ENCODE results near the gene SLC12A4. TPM values are rescaled to one million over a fixed set of nuclear protein-coding genes. Genes with fewer than 3 reads are reported as not detected.

SLC12A4 gene
- total RNA-seq, 6 donors from 2014 or later, result 54.6 to 276 (median 98.3) TPM

DNA sequence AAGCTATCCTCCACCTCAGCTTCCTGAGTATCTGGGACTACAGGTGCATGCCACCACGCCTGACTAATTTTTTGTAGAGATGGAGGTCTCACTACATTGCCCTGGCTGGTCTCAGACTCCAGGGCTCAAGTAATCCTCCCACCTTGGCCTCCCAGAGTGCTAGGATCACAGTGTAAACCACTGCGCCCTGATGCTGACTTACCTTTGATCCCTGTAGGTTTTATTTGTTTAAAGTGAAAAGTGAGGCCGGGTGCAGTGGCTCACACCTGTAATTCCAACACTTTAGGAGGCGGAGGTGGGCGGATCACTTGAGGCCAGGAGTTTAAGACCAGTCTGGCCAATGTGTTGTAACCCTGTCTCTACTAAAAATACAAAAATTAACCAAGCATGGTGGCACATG, 66.7 kb downstream of the SLC12A4 start:
- Histone ChIP-seq H3K4me3 (no peak overlapping the region), H3K36me3 (peaks cover 0 to 14% (median 5%) of the 10 kb centered on the region in 4 donors), H3K9me3 (no peaks in the 10 kb centered on the region), H3K27me3 (no peaks in the 10 kb centered on the region), H3K27ac (no peak overlapping the region), H3K4me1 (peaks cover 9 to 16% (median 13%) of the 10 kb centered on the region in 4 donors)
- no peak for DNase-seq
- 95 to 98% methylated on average over 5 of the region's 5 CpGs for WGBS, 2 donors
- TF ChIP-seq, protein P1, sequence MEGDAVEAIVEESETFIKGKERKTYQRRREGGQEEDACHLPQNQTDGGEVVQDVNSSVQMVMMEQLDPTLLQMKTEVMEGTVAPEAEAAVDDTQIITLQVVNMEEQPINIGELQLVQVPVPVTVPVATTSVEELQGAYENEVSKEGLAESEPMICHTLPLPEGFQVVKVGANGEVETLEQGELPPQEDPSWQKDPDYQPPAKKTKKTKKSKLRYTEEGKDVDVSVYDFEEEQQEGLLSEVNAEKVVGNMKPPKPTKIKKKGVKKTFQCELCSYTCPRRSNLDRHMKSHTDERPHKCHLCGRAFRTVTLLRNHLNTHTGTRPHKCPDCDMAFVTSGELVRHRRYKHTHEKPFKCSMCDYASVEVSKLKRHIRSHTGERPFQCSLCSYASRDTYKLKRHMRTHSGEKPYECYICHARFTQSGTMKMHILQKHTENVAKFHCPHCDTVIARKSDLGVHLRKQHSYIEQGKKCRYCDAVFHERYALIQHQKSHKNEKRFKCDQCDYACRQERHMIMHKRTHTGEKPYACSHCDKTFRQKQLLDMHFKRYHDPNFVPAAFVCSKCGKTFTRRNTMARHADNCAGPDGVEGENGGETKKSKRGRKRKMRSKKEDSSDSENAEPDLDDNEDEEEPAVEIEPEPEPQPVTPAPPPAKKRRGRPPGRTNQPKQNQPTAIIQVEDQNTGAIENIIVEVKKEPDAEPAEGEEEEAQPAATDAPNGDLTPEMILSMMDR (IDR thresholded peaks at IDR 0.05), result no peak
- TF ChIP-seq POLR2A (IDR thresholded peaks at IDR 0.05), result no peak
- no peak for TF ChIP-seq POLR2AphosphoS5 (IDR thresholded peaks at IDR 0.05)
- ATAC-seq (ENCODE audit: low FRiP score in 2 of 2), result no peak

DNA sequence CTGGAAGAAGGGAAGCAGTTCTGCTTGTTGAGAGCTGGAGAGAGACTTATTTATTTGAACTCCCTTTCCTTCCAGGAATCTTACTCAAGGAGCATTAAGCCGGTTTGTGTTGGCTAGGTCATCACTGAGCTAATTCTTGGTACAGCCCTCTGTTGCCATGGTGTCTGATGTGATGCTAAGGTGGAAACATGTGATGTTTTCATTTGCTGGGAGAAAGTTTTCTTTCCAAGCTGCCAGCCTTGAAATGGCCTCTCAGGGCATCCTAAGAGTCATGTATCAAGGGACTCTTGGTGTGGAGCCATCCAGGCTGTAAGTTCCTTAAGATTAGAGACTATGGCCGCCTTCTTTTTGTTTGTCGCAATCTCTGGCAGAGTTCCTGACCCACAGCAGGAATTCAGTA, 71.2 kb downstream of the SLC12A4 start:
- Histone ChIP-seq H3K27me3 (no peaks in the 10 kb centered on the region), H3K9me3 (no peaks in the 10 kb centered on the region), H3K36me3 (peaks cover 0 to 4% (median 2%) of the 10 kb centered on the region in 4 donors), H3K4me3 (no peak overlapping the region), H3K4me1 (peaks cover 32 to 47% (median 41%) of the 10 kb centered on the region in 4 donors), H3K27ac (peak overlapping the region in 2 of 4 donors; percentile 18 to 35)
- ATAC-seq (ENCODE audit: low FRiP score in 2 of 2) (peak in 1 of 2 donors; percentile 31), DNase-seq (no peak)
- 47 to 52% methylated on average over 2 to 3 of the region's 3 CpGs for WGBS, 2 donors
- TF ChIP-seq POLR2AphosphoS5 (IDR thresholded peaks at IDR 0.05) (no peak), EP300 (IDR thresholded peaks at IDR 0.05) (no peak), POLR2A (IDR thresholded peaks at IDR 0.05) (no peak)
- TF ChIP-seq, protein P1 (IDR thresholded peaks at IDR 0.05), result no peak

DNA sequence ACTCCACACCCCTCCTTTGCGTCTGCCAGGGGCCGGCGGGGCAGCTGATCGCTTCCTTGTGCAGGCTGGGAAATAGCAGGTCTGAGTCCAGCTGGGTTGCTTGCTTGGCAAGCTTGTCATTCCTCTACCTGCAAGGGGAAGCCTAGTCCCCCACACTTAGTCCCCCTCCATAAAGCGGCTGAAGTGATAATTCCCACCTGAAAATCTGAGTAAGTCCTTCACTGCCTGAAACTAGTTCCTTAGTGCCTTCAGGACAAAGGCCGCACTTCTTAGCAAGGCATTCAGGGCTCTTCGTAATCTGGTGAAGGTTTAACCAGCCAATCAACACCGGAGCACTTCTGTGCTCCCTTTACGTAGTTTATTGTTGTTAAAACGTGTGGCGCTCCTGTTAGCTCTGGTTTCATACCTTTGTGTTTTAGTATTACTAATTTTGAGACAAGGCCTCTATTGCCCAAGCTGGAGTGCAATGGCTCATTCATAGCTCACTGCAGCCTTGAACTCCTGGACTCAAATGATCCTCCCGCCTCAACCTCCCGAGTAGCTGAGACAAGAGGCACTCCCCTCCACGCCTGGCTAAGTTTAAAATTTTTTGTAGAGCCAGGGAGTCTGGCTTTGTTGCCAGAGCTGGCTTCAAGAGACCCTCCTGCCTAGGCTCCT, 74.6 kb downstream of the SLC12A4 start:
- no peak for DNase-seq
- Histone ChIP-seq H3K27ac (peak overlapping the region; percentile 95 to 97 (median 97)), H3K4me3 (peak overlapping the region; percentile 78 to 97 (median 85)), H3K36me3 (no peaks in the 10 kb centered on the region), H3K9me3 (no peaks in the 10 kb centered on the region), H3K27me3 (no peaks in the 10 kb centered on the region), H3K4me1 (peaks cover 31 to 50% (median 41%) of the 10 kb centered on the region in 4 donors)
- TF ChIP-seq, protein P1 (IDR thresholded peaks at IDR 0.05), result no peak
- TF ChIP-seq POLR2AphosphoS5 (IDR thresholded peaks at IDR 0.05) (no peak), POLR2A (IDR thresholded peaks at IDR 0.05) (no peak), EP300 (IDR thresholded peaks at IDR 0.05) (no peak)
- peak in 1 of 2 donors; percentile 75 for ATAC-seq (ENCODE audit: low FRiP score in 2 of 2)
- 18 to 24% methylated on average over 14 of the region's 14 CpGs for whole genome bisulfite sequencing, 2 donors

Small RNA genes lying within 50 kb of the gene (small RNA-seq; reads per million reads assigned to genes)
- 0 reads per million in 4 donors for gene RNU6-359P

Other genes starting within 250 kb of the SLC12A4 start
- gene GFOD2, start 249.3 kb downstream of the SLC12A4 start, total RNA-seq, result 10 to 100 TPM; 14.3 to 21.0 (median 17.0) TPM
- 10 to 100 TPM in 5 of 6 donors, 1 to 10 TPM in 1; 6.5 to 50.3 (median 17.0) TPM for gene RANBP10, start 162.1 kb downstream of the SLC12A4 start, total RNA-seq
- 10 to 100 TPM in 1 of 6 donors, 1 to 10 TPM in 4, under 1 TPM in 1; 0.66 to 13.1 (median 4.4) TPM for gene TSNAXIP1, start 161.7 kb downstream of the SLC12A4 start, total RNA-seq
- gene THAP11, start 126.3 kb downstream of the SLC12A4 start, total RNA-seq, result 10 to 100 TPM; 28.3 to 66.3 (median 34.3) TPM
- gene NUTF2, start 121.7 kb downstream of the SLC12A4 start, total RNA-seq, result 100 to 1,000 TPM in 2 of 6 donors, 10 to 100 TPM in 4; 50.2 to 203 (median 78.3) TPM
- 100 to 1,000 TPM in 1 of 6 donors, 10 to 100 TPM in 5; 30.6 to 201 (median 50.6) TPM for gene CENPT, start 120.9 kb downstream of the SLC12A4 start, total RNA-seq
- gene EDC4, start 95.6 kb downstream of the SLC12A4 start, total RNA-seq, result 100 to 1,000 TPM in 1 of 6 donors, 10 to 100 TPM in 5; 41.6 to 101 (median 65.0) TPM
- 1 to 10 TPM in 5 of 6 donors, not detected in 1; 1.6 to 4.2 (median 2.3) TPM for gene NRN1L, start 83.8 kb downstream of the SLC12A4 start, total RNA-seq
- 10 to 100 TPM; 21.9 to 36.5 (median 31.5) TPM for gene PSKH1, start 75.4 kb downstream of the SLC12A4 start, total RNA-seq
- 1 to 10 TPM; 1.6 to 4.2 (median 2.4) TPM for gene CTRL, start 36.8 kb downstream of the SLC12A4 start, total RNA-seq
- 100 to 1,000 TPM in 1 of 6 donors, 10 to 100 TPM in 5; 48.2 to 106 (median 60.6) TPM for gene PSMB10, start 31.8 kb downstream of the SLC12A4 start, total RNA-seq
- gene LCAT, start 24.5 kb downstream of the SLC12A4 start, total RNA-seq, result 100 to 1,000 TPM in 1 of 6 donors, 10 to 100 TPM in 5; 21.9 to 117 (median 26.1) TPM
- 1 to 10 TPM in 1 of 6 donors, under 1 TPM in 3, not detected in 2; 0.15 to 1.0 (median 0.30) TPM for gene DPEP3, start 11.9 kb upstream of the SLC12A4 start, total RNA-seq
- 10 to 100 TPM in 5 of 6 donors, 1 to 10 TPM in 1; 7.1 to 56.6 (median 23.0) TPM for gene DPEP2, start 30.8 kb upstream of the SLC12A4 start, total RNA-seq
- not detected for gene DPEP2NB, start 47.3 kb upstream of the SLC12A4 start, total RNA-seq
- 10 to 100 TPM in 4 of 6 donors, 1 to 10 TPM in 2; 4.4 to 13.2 (median 12.1) TPM for gene DDX28, start 54.6 kb upstream of the SLC12A4 start, total RNA-seq
- gene DUS2, start 54.6 kb upstream of the SLC12A4 start, total RNA-seq, result 10 to 100 TPM; 12.7 to 28.3 (median 16.8) TPM
- gene NFATC3, start 116.7 kb upstream of the SLC12A4 start, total RNA-seq, result 10 to 100 TPM; 49.1 to 95.3 (median 68.0) TPM